ENCODE results near the gene RAI1. TPM values are rescaled to one million over a fixed set of nuclear protein-coding genes. Genes with fewer than 3 reads are reported as not detected.

RAI1 gene
- total RNA-seq, 1 donor from 2014 or later = 29.2 TPM

DNA sequence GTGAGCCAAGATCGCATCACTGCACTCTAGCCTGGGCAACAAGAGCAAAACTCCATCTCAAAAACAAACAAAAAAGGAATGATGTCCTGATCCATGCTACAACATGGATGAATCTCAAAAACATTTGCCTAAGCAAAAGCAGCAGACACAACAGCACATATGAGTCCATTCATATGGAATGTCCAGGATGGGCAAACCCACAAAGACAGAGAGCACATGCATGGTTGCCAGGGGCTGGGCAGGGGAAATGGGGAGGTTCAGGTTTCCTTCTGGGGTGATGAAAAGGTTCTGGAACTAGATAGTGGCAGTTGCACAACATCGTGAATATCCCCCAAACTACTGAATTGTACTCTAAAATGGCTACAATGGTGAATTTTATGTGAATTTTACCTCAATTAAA, 35.3 kb upstream of the RAI1 start:
- no peaks in the 10 kb centered on the region for H3K9me3 ChIP-seq
- no peak for DNase-seq (ENCODE audit: extremely low spot score in 2 of 2)
- no peak overlapping the region for H3K4me3 ChIP-seq
- no peaks in the 10 kb centered on the region for H3K4me1 ChIP-seq
- no peak overlapping the region for H3K27ac ChIP-seq
- no peaks in the 10 kb centered on the region for H3K36me3 ChIP-seq
- intact Hi-C loops (cut with DNase I) = loop anchor here (10.0 kb wide), 1 partner anchor 141 kb away; no protein-coding TSS in a partner anchor
- H3K27me3 ChIP-seq = no peaks in the 10 kb centered on the region
- TF ChIP-seq POLR2AphosphoS5 (IDR thresholded peaks at IDR 0.05; ENCODE audit: insufficient read depth in 1 of 2, low read depth in 1 of 2) (no peak), POLR2A (IDR thresholded peaks at IDR 0.05) (no peak)
- TF ChIP-seq, protein P1, sequence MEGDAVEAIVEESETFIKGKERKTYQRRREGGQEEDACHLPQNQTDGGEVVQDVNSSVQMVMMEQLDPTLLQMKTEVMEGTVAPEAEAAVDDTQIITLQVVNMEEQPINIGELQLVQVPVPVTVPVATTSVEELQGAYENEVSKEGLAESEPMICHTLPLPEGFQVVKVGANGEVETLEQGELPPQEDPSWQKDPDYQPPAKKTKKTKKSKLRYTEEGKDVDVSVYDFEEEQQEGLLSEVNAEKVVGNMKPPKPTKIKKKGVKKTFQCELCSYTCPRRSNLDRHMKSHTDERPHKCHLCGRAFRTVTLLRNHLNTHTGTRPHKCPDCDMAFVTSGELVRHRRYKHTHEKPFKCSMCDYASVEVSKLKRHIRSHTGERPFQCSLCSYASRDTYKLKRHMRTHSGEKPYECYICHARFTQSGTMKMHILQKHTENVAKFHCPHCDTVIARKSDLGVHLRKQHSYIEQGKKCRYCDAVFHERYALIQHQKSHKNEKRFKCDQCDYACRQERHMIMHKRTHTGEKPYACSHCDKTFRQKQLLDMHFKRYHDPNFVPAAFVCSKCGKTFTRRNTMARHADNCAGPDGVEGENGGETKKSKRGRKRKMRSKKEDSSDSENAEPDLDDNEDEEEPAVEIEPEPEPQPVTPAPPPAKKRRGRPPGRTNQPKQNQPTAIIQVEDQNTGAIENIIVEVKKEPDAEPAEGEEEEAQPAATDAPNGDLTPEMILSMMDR (IDR thresholded peaks at IDR 0.05) = no peak

DNA sequence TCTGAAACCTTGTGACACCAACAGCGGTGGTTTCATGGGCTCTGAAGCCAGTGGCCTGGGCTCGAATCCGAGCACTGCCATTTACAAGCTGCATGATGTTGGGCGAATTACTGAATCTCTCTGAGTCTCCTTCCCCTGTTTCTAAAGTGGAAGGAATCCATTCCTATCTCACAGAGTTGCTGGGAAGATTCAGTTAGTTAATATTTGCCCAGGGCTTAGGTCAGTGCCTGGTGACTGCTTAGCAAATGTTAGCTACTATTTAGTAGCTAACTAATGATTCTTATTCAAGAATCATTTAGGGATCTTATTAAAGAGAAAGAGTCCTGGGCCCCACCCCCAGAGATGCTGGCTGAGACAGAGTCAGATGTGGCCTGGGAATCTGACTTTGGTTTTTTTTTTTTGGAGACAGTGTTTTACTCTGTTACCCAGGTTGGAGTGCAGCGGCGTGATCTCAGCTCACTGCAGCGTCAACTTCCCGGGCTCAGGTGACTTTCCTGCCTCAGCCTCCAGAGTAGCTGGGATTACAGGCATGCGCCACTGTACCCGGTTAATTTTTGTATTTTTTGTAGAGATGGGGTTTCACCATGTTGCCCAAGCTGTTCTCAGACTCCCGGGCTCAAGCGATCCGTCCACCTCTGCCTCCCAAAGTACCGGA, 33.6 kb upstream of the RAI1 start:
- H3K36me3 ChIP-seq = no peaks in the 10 kb centered on the region
- TF ChIP-seq POLR2AphosphoS5 (IDR thresholded peaks at IDR 0.05; ENCODE audit: insufficient read depth in 1 of 2, low read depth in 1 of 2) (no peak), POLR2A (IDR thresholded peaks at IDR 0.05) (no peak)
- TF ChIP-seq, protein P1 (IDR thresholded peaks at IDR 0.05) = no peak
- intact Hi-C loops (cut with DNase I) = loop anchor here (10.0 kb wide), 1 partner anchor 143 kb away; no protein-coding TSS in a partner anchor
- H3K27me3 ChIP-seq = no peaks in the 10 kb centered on the region
- no peaks in the 10 kb centered on the region for H3K4me1 ChIP-seq
- H3K27ac ChIP-seq = no peak overlapping the region
- no peak for DNase-seq (ENCODE audit: extremely low spot score in 2 of 2)
- no peak overlapping the region for H3K4me3 ChIP-seq
- no peaks in the 10 kb centered on the region for H3K9me3 ChIP-seq

DNA sequence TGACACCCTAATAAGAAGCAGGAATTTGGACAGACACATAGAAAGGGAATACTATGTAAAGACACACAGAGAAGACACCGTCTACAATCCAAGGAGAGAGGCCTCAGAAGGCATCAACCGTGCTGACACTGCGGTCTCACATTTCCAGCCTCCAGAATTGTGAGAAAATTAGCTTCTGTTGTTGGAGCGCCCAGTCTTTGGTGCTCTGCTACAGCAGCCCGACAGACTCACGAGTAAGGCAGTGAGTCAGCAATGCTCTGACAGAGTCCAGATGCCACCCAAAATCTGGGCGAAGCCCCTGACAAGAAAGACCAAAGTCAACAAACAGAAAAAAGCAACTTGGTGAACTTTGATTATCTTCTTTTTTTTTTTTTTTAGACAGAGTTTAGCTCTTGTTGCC, 32.5 kb upstream of the RAI1 start:
- intact Hi-C loops (cut with DNase I) = loop anchor here (10.0 kb wide), 1 partner anchor 144 kb away; no protein-coding TSS in a partner anchor
- H3K27ac ChIP-seq = no peak overlapping the region

DNA sequence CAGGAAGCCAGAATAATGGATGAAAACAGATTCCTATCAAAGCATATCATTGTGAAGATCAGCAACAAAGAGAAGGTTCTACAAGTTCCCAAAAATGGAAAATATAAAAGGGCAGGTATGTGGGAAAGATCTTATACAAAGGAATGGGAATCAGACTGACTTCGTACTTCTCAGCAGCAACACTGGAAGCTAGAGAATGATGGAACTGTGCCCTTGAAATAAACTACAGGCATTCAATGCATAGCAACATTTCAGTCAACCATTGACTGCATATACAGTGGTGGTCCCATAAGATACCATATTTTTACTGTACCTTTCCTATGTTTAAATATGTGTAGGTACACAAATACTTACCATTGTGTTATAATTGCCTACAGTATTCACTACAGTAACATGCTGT, 30.3 kb upstream of the RAI1 start:
- Histone ChIP-seq H3K4me1 (no peaks in the 10 kb centered on the region), H3K27me3 (no peaks in the 10 kb centered on the region), H3K36me3 (no peaks in the 10 kb centered on the region), H3K9me3 (no peaks in the 10 kb centered on the region), H3K4me3 (no peak overlapping the region), H3K27ac (no peak overlapping the region)
- intact Hi-C loops (cut with DNase I) = no loop called here
- no peak for DNase-seq (ENCODE audit: extremely low spot score in 2 of 2)
- TF ChIP-seq, protein P1 (IDR thresholded peaks at IDR 0.05) = no peak

More for the DNA sequence above, 32.5 kb upstream of the RAI1 start:
- H3K4me1 ChIP-seq = no peaks in the 10 kb centered on the region
- H3K36me3 ChIP-seq = no peaks in the 10 kb centered on the region
- DNase-seq (ENCODE audit: extremely low spot score in 2 of 2) = no peak
- H3K9me3 ChIP-seq = no peaks in the 10 kb centered on the region
- TF ChIP-seq POLR2A (IDR thresholded peaks at IDR 0.05) = no peak
- TF ChIP-seq, protein P1 (IDR thresholded peaks at IDR 0.05) = no peak
- TF ChIP-seq POLR2AphosphoS5 (IDR thresholded peaks at IDR 0.05; ENCODE audit: insufficient read depth in 1 of 2, low read depth in 1 of 2) = no peak
- H3K4me3 ChIP-seq = no peak overlapping the region
- no peaks in the 10 kb centered on the region for H3K27me3 ChIP-seq

DNA sequence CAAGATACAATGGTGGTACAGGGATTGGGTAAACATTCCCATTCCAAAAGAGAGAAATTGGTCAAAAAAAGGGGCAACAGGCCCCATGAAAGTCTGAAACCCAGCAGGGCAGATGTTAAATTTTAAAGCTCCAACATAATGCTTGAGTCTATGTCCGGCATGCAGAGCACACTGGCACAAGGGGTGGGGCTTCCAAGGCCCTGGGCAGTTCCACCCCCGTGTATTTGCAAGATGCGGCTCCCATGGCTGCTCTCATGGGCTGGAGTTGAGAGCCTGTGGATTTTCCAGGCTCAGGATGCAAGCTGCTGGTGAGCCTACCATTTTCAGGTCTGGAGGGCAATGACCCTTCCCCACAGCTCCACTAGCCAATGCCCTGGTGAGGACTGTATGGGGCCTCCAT, 27.9 kb upstream of the RAI1 start:
- Histone ChIP-seq H3K36me3 (no peaks in the 10 kb centered on the region), H3K27me3 (no peaks in the 10 kb centered on the region), H3K4me1 (no peaks in the 10 kb centered on the region), H3K27ac (no peak overlapping the region), H3K9me3 (no peaks in the 10 kb centered on the region), H3K4me3 (no peak overlapping the region)
- intact Hi-C loops (cut with DNase I) = no loop called here
- DNase-seq (ENCODE audit: extremely low spot score in 2 of 2) = no peak
- TF ChIP-seq, protein P1 (IDR thresholded peaks at IDR 0.05) = no peak
- TF ChIP-seq POLR2A (IDR thresholded peaks at IDR 0.05) (no peak), POLR2AphosphoS5 (IDR thresholded peaks at IDR 0.05; ENCODE audit: insufficient read depth in 1 of 2, low read depth in 1 of 2) (no peak)
